HUES48 (cell line): ENCODE measurements around the gene DDX54.
A peak's percentile ranks its signal among the peaks of the same experiment; 100 is the strongest.

Source experiments
- H3K27ac ChIP-seq: one replicate; pipeline ENCODE4 v1.7.0; 2013; ENCODE audit warnings: low read depth, low read length, inconsistent platforms
- H3K27me3 ChIP-seq: 2 replicates; pipeline ENCODE4 v1.6.1; 2013; ENCODE audit warnings: mild to moderate bottlenecking, low read length; ENCODE audit not compliant: control insufficient read depth, insufficient read depth
- H3K36me3 ChIP-seq: 2 replicates; pipeline ENCODE4 v1.6.1; 2013; ENCODE audit warnings: low read length; ENCODE audit not compliant: control insufficient read depth, insufficient read depth
- H3K4me1 ChIP-seq: 2 replicates; pipeline ENCODE4 v1.6.1; 2013; ENCODE audit warnings: mild to moderate bottlenecking, low read length; ENCODE audit not compliant: control insufficient read depth, insufficient read depth
- H3K4me3 ChIP-seq: 2 replicates; pipeline ENCODE4 v1.5.1; 2013; ENCODE audit warnings: mild to moderate bottlenecking, low read depth, low read length
- H3K9ac ChIP-seq: 2 replicates; pipeline ENCODE4 v1.6.1; 2013; ENCODE audit warnings: mild to moderate bottlenecking, low read depth, low read length, moderate library complexity
- H3K9me3 ChIP-seq: 2 replicates; pipeline ENCODE4 v1.6.1; 2013; ENCODE audit warnings: low read length; ENCODE audit not compliant: control insufficient read depth, insufficient read depth

The DDX54 gene, protein sequence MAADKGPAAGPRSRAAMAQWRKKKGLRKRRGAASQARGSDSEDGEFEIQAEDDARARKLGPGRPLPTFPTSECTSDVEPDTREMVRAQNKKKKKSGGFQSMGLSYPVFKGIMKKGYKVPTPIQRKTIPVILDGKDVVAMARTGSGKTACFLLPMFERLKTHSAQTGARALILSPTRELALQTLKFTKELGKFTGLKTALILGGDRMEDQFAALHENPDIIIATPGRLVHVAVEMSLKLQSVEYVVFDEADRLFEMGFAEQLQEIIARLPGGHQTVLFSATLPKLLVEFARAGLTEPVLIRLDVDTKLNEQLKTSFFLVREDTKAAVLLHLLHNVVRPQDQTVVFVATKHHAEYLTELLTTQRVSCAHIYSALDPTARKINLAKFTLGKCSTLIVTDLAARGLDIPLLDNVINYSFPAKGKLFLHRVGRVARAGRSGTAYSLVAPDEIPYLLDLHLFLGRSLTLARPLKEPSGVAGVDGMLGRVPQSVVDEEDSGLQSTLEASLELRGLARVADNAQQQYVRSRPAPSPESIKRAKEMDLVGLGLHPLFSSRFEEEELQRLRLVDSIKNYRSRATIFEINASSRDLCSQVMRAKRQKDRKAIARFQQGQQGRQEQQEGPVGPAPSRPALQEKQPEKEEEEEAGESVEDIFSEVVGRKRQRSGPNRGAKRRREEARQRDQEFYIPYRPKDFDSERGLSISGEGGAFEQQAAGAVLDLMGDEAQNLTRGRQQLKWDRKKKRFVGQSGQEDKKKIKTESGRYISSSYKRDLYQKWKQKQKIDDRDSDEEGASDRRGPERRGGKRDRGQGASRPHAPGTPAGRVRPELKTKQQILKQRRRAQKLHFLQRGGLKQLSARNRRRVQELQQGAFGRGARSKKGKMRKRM

DNA sequence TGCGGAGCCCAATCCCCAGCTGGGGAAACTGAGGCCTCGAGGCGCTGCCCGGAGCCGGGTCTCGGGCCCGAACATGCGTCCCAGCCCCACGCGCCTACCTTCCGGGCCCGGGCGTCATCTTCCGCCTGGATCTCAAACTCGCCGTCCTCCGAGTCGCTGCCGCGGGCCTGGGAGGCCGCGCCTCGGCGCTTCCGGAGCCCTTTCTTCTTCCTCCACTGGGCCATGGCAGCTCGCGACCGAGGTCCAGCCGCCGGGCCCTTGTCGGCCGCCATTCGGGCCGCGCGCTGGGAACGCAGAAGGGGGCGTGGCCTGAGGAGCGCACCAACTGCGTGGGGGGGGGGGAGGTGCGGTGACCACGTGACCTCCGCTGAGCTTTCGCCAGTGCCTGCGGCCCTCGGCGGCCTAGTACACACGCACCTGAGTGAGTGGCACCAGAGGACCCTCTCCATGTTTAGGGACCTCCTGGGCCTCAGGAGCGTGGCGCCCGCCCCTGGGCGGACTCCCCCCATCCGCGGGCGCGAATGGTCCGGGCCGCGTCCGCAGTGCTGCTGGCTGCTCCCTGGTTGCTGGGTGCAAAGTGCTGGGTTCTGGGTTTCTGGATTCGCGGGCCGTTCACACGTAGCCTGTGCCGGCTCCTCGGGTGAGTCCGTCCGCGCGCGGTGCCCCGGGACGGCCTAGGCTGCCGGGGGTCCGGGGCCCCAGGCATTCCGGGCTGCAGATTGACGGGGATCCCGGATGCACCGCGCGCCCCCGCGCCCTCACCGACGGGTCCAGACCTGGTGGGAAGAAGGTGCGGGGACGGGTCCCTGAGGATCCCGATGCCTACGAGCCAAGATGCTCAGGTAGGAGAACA is at the start of gene DDX54, which contains the start of gene RITA1:
Gene DDX54, minus strand, starts transcription at position 299 of the 853 bp plus-strand sequence. Its CDS starts 27 bp downstream, at position 272.
Gene RITA1, plus strand, starts transcription at position 542 of the 853 bp plus-strand sequence. CDS start 1,026 bp downstream, outside the sequence.
- H3K27ac ChIP-seq: peak within 1 kb of the TSS; percentile 90
- H3K27me3 ChIP-seq: no peaks in the 10 kb centered on the region
- 0 out of 2 replicates have a peak, but pooled peaks cover 3% of the 10 kb centered on the region for H3K4me1 ChIP-seq
- no peaks in the 10 kb centered on the region for H3K9me3 ChIP-seq
- H3K9ac ChIP-seq: peak within 1 kb of the TSS; percentile 95
- peaks cover 35% of the 10 kb centered on the region for H3K36me3 ChIP-seq
- peak within 1 kb of the TSS; percentile 94 for H3K4me3 ChIP-seq

DNA sequence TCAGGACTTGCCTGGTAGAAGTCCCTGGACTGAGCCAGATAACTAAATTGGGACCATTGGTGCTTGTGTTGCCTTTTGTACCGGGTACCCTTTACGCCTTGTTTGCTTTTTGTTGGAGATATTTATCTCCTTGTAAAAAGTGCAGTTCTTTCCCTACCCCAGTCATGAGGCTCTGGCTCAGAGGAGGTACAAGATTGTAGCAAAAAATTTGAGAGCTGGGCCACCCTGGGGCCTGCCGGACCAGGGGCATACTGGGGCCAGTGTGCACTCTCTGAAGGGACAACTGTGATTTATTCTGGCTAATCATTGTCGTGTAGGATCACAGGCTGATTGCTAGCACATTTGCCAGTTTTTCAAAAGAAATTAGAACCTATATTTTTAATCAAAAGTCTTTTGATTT is 49.2 kb upstream of the DDX54 start:
- peaks cover 28% of the 10 kb centered on the region for H3K36me3 ChIP-seq
- no peak overlapping the region for H3K4me3 ChIP-seq
- no peaks in the 10 kb centered on the region for H3K27me3 ChIP-seq
- peaks cover 23% of the 10 kb centered on the region for H3K4me1 ChIP-seq
- 0 out of 2 replicates have a peak, but pooled peaks cover 5% of the 10 kb centered on the region for H3K9me3 ChIP-seq
- no peak overlapping the region for H3K27ac ChIP-seq
- no peak overlapping the region for H3K9ac ChIP-seq

DNA sequence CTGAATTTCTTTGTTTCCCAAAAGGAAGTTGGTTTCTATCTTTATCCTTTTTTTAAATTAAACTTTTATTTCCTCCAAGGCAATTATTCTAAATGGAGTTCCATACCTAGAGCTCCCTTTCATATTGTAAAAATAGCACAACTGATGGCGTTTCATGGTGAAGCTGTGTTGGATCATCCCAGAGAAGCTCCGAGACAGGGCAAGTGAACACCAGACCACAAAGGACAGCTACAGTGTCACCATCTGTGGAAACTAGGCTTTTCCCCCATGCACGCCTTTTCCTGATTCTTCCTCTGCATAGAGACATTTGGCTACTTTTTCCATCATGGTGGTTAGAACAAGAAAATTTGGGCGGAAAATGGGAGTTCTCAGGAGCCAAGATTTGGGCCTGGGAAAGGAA is 48.7 kb upstream of the DDX54 start:
- 0 out of 2 replicates have a peak, but pooled peaks cover 5% of the 10 kb centered on the region for H3K9me3 ChIP-seq
- no peaks in the 10 kb centered on the region for H3K27me3 ChIP-seq
- peak overlapping the region; percentile 92 for H3K27ac ChIP-seq
- peaks cover 23% of the 10 kb centered on the region for H3K4me1 ChIP-seq
- H3K9ac ChIP-seq: no peak overlapping the region
- H3K4me3 ChIP-seq: no peak overlapping the region
- H3K36me3 ChIP-seq: peaks cover 28% of the 10 kb centered on the region

DNA sequence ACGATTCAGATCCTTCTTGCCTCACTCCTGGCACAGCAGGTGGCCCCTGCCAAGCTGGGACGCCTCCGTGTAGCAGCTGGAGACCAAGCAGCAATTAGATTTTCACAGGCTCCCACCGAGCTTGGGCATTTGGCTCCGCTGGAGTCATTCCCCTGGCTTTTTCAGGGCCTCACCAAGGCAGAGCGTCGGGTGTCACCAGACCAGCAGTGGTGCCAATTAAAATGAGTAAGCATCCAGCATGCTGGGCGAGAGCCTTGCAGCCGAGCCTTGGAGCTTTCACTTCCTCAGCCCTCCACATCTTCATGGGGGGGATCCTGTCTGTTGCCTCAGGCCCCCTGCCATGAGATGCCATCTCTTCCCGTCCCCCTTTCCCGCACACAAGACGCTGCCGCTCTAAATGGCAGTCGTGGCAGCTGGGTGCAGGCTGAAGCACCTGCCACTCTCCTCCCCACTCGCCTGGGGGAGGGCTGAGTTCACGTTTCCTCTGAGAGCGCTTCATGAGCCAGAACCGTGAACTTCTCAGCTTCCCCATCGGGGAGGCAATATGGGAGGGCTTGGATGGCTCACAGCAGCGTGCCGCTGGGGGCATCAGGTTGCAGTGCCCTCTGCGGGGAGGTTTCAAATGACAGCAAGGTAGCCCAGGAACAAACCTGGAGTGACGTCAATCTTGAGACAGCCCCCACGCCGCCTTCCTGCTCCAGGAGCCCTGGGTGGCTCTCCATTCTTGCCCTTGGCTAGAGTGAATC is 47.7 kb upstream of the DDX54 start:
- Histone ChIP-seq H3K36me3 (peaks cover 31% of the 10 kb centered on the region), H3K9me3 (0 out of 2 replicates have a peak, but pooled peaks cover 5% of the 10 kb centered on the region), H3K4me3 (no peak overlapping the region), H3K27me3 (no peaks in the 10 kb centered on the region), H3K4me1 (peaks cover 23% of the 10 kb centered on the region), H3K9ac (no peak overlapping the region), H3K27ac (peak overlapping the region; percentile 92)

DNA sequence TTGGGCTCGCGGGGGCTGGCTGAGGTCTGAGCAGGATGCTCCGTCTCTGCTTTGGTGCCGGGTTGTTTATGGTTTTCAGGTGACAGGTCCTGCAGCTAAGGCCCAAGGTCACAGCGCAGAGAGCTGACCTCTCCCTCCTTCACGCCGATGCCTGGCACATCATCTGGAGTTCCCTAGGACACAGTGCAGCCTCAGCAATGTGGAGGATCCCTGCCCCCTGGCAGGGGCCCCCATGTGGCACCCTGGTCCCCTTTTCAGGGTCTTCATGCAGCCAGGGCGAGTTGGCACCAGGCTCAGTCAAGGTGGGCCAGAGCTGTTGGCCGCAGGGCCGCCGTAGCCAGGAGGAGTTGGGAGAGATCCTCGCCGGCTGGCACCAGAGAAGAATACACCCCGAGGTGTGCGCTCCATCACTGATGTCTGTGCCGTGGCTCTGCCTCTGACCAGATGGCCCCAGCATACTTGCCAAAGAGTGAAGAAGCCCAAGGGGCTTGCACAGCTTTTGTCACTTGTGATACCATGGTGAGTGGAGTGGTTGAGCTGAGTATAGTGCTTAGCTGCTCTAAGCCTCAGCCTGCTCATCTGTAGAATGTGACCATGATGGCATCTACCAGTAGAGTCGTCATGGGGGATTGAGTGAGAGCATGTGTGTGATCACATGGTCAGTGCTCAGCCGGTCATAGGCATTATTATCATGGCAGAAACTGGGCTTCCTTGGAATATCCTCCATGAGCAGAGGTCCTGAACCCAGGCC is 47.0 kb upstream of the DDX54 start:
- peak overlapping the region; percentile 92 for H3K27ac ChIP-seq
- 0 out of 2 replicates have a peak, but pooled peaks cover 5% of the 10 kb centered on the region for H3K9me3 ChIP-seq
- H3K9ac ChIP-seq: peak overlapping the region; percentile 5; the same call in 1 of the 2 replicates
- peaks cover 23% of the 10 kb centered on the region for H3K4me1 ChIP-seq
- H3K4me3 ChIP-seq: no peak overlapping the region
- H3K36me3 ChIP-seq: peaks cover 31% of the 10 kb centered on the region
- H3K27me3 ChIP-seq: no peaks in the 10 kb centered on the region

DNA sequence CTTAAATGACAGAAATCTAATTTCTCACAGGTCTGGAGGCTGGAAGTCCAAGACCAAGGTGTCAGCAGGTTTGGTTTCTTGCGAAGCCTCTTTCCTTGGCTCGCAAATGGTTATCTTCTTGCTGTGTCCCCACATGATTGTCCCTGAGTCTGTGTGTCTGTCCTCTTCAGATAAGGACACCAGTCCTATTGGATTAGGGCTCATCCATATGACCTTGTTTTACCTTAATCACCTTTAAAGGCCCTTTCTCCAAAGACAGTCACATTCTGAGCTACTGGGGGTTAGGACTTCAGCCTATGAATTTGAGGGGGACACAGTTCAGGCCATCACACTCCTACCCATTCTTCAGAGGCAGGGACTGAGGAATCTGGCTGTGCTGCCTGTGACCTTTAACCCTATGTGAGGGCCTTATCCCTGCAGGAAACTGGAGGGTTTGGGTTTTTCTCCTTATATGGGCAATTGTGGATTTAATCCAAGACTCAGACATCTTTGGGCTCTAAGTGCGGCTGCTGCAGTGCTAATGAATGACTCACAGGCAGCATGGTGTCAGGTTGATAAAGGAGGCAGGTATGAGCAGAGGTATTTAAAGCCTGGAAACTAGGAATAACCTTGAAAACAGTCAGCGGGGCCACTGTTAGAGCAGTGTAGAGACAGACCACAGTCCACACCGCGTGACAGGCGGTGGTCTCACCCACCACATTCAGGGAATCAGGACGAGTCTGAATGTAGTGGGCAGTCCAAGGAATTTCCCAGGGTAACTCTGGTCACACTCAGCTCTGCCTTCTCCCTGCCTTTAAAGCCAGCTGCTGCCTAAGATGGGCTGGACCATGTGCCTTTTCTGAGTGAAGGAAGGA is 46.2 kb upstream of the DDX54 start:
- Histone ChIP-seq H3K27me3 (no peaks in the 10 kb centered on the region), H3K9ac (peak overlapping the region; percentile 42; the same call in 1 of the 2 replicates), H3K27ac (peak overlapping the region; percentile 92), H3K4me1 (peaks cover 23% of the 10 kb centered on the region), H3K36me3 (peaks cover 31% of the 10 kb centered on the region), H3K9me3 (0 out of 2 replicates have a peak, but pooled peaks cover 5% of the 10 kb centered on the region), H3K4me3 (no peak overlapping the region)

DNA sequence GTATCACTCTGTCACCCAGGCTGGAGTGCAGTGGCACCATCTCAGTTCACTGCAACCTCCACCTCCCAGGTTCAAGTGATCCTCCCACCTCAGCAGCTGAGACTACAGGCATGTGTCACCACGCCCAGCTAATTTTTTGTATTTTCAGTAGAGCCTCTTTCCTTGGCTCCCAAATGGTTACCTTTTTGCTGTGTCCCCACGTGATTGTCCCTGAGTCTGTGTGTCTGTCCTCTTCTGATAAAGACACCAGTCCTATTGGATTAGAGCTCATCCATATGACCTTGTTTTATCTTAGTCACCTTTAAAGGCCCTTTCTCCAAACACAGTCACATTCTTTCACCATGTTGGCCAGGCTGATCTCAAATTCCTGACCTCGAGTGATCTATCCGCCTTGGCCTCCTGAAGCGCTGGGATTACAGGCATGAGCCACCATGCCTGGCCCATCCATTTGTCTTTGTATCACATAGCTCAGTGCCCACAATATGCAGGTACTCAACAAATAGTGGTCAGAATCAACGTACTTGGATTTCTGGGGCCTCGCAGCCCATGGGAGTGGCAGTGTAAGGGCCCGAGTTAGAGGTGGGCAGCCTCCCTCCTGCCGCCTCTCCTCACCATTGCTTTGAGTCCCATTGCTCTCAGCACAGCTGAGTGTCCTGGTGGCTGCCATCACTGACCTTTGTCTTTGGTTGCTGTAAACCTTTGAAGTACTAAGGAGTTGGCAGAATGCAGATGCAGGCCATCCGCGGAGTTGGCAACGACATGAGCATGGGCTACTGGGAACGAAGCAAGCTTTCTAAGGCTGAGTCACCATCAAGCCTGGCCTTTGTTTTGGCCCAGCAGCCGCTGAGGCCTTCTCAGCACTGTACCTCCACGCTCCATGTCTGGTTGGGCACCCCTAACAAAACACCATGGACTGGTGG is 45.3 kb upstream of the DDX54 start:
- H3K4me1 ChIP-seq: peaks cover 23% of the 10 kb centered on the region
- H3K9me3 ChIP-seq: 0 out of 2 replicates have a peak, but pooled peaks cover 5% of the 10 kb centered on the region
- H3K4me3 ChIP-seq: no peak overlapping the region
- peaks cover 31% of the 10 kb centered on the region for H3K36me3 ChIP-seq
- H3K27me3 ChIP-seq: no peaks in the 10 kb centered on the region
- H3K27ac ChIP-seq: peak overlapping the region; percentile 92
- no peak overlapping the region; the same call in 1 of the 2 replicates for H3K9ac ChIP-seq

DNA sequence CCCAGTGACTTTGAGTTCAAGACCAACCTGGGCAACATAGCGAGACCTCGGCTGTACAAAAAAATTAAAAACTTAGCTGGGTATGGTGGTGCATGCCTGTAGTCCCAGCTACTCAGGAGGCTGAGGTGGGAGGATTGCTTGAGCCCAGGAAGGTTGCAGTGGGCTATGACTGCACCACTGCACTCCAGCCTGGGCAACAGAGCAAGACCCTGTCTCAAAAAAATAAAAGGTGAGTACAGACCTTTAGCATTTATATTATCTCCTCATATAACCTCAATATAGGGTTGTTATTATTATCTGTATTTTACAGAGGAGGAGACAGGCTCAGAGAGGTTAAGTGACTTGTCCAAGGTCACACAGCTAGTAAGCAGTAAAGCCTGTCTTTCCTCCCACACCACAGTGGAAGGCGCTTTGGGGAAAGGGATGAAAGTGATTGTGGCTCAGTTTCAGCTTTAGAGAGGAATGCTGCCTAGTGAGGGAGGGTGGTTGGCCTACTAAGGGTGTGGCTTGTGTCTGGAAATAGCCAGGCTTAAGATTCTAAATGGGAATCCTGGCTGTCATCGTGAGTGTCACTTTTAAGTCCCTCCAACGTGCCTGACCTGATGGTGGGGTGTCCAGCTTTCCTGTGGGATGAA is 43.2 kb upstream of the DDX54 start:
- H3K27ac ChIP-seq: no peak overlapping the region
- H3K4me1 ChIP-seq: peaks cover 20% of the 10 kb centered on the region
- peaks cover 25% of the 10 kb centered on the region for H3K36me3 ChIP-seq

More for the DNA sequence above, 43.2 kb upstream of the DDX54 start:
- H3K9ac ChIP-seq: no peak overlapping the region
- H3K4me3 ChIP-seq: no peak overlapping the region
- no peaks in the 10 kb centered on the region for H3K27me3 ChIP-seq
- 0 out of 2 replicates have a peak, but pooled peaks cover 5% of the 10 kb centered on the region for H3K9me3 ChIP-seq
